GM12874 (cell line): ENCODE measurements around the gene LMAN2L.

Source experiments
- TF ChIP-seq, protein P1 (sequence below): IDR thresholded peaks from 2 replicates; pipeline ENCODE4 v1.5.1; 2011; ENCODE audit warnings: low read depth, mild to moderate bottlenecking, control low read depth, low read length, moderate library complexity; ENCODE audit not compliant: insufficient read depth

LMAN2L gene

DNA sequence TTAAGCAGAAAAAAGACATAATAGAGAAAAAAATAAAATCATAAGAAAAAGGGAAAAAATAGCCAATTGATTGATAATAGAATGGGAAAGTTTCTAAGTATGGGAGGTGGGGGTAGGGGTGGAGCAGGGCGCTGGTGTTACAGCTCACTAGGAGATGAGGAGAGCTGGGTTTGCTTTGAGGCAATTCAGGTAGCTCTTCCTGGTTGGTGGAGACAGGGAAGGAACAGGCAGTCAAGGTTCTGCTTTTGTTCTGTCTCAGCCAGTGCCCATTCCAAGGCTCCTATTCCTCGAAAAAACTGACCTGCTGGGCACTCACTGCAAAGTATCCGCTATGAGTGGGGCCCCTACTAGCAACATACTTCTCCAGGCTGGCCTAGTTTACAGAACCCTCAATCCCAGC is 19.1 kb upstream of the LMAN2L start:
- TF ChIP-seq, protein P1, sequence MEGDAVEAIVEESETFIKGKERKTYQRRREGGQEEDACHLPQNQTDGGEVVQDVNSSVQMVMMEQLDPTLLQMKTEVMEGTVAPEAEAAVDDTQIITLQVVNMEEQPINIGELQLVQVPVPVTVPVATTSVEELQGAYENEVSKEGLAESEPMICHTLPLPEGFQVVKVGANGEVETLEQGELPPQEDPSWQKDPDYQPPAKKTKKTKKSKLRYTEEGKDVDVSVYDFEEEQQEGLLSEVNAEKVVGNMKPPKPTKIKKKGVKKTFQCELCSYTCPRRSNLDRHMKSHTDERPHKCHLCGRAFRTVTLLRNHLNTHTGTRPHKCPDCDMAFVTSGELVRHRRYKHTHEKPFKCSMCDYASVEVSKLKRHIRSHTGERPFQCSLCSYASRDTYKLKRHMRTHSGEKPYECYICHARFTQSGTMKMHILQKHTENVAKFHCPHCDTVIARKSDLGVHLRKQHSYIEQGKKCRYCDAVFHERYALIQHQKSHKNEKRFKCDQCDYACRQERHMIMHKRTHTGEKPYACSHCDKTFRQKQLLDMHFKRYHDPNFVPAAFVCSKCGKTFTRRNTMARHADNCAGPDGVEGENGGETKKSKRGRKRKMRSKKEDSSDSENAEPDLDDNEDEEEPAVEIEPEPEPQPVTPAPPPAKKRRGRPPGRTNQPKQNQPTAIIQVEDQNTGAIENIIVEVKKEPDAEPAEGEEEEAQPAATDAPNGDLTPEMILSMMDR: no peak

DNA sequence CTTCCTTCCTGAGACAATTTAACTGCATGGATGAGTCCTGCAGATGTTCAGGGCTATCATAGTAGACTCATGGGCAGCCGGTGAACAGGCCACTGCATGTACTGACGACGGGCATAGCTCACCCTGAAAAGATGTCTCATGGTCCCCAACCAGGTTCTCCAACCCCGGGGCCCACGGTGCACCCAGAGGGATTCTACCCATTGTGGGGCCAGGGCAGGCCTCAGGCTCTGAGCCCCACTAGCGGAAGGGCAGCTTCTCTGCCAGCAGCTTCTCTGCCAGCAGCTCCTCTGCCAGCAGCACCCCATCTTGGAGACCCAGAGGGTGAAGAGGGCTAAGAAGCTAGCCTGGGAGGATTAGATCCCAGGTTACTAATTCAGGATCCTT is 17.6 kb upstream of the LMAN2L start:
- TF ChIP-seq, protein P1: no peak

DNA sequence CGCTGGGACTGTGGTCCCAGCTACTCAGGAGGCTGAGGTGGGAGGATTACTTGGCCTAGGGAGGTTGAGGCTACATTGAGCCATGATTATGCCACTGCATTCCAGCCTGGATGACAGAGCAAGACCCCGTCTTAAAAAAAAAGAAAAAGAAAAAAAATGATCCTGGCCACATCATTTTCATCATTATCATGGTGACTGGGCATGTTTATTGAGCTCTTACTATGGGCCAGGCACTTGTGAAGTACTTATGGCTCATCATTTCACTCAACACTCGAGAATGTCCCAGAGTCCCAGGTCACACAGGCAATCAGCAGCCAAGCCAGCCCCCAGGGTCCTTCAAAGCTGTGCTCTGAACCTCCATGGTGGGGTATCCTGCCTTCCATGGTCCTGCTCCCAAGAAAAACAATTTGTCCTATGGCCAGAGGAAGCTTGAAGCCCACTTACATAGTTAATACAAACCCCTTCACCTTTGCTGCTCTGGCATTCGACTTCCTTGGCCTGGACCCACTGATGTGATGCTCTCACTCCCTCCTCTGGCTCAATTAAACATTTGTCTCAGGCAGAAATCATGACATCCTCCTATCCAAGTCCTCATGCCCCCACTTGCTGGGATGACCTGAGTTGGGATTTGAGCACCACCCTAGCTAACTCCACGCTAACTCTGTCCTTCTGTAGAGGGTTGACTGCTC is 17.1 kb upstream of the LMAN2L start:
- TF ChIP-seq, protein P1: no peak

DNA sequence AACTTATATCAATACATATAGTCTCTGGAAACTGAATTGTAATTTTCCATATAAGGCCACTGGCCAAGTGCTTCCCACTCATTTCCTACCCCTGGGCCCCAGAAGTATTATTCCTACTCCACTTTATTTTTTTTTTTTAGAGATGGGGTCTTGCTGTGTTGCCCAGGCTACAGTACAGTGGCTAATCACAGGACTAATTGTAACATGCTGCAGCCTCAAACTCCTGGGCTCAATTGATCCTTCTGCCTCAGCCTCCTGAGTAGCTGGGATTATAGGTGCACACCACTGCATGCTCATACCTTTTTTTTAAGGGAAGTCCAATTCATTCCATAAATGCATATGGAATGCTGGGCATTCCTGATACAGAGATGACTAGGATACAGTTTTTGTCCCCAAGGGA is 14.5 kb upstream of the LMAN2L start:
- TF ChIP-seq, protein P1: no peak

DNA sequence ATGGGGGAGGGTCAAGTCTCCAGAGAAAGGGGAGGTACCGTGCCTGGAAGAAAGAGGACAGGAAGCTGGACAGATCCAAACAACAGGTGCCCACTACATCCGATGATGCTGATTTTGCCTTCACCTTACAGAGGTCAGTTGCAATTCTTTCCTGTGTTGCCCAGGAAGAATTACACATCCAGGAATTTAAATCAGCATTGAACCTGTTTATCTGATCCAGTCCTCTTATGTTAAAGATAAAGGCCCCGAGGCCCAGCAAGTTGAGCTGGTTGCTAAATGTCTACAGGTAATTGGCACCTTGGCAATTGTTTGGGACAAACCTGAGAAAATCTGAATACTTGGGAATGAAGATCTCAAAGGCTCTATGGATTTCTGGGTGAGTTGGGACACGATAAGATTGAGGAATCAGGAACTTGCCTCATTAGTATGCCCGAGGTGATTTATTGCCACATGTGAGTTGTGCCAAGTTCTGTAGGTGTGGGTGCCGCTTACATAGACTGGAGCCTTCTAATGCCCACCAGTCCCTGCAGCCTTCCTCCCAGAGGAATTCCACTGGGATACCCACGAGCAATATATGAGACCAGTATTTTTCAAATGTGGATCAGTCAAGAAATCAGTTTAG is 13.9 kb upstream of the LMAN2L start:
- TF ChIP-seq, protein P1: no peak

DNA sequence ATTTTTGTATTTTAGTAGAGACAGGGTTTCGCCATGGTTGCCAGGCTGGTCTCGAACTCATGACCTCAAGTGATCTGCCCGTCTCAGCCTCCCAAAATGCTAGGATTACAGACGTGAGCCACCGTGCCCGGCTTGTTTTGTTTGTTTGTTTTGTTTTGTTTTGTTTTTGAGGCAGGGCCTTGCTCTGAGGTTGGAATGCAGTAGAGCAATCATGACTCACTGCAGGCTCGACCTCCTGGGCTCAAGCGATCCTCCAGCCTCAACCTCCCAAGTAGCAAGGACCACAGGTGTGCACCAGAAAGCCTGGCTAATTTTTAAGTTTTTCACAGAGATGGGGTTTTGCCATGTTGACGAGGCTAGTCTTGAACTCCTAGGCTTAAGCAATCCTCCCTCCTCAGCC is 11.9 kb upstream of the LMAN2L start:
- TF ChIP-seq, protein P1: no peak

DNA sequence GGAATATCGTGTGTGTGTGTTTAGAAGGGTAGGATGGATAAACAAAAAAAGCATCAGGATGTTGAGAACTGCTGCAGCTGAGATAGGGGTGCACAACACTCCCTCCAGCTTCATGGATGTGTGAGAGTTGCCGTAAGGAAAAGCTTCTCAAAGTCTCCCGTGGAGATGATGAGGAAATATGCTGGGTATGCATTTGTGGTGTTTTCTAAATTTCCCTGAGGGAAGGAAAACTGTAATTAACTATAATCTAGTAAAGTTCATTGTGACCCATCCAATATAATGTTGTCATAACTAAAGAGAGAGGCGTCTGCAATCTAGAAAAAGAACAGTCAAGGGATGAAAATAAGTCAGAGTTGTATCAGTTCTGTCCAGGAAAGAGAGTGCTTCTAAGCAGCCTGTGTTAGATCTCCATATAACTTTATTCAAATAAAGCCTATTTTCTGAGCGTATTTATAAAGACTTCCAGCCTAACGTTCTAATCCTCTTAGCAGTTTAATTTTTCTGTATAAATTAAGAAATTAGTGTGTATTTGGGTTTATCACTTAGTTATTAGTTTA is 7.3 kb upstream of the LMAN2L start:
- TF ChIP-seq, protein P1: no peak
